H1 (cell line): ENCODE results near the gene WDR5. TPM values are rescaled to one million over a fixed set of nuclear protein-coding genes. Genes with fewer than 3 reads are reported as not detected.

Source experiments
- CBX8 ChIP-seq: fragments of 300-800, 300-1000 bp; sonication (generic); IDR thresholded peaks from 2 replicates; pipeline ENCODE4 v1.7.1; 2016; ENCODE audit warnings: low read depth, low read length, borderline replicate concordance
- E2F6 ChIP-seq: IDR thresholded peaks from 2 replicates; pipeline ENCODE4 v1.6.1; 2012; ENCODE audit warnings: inconsistent platforms
- JUN ChIP-seq: IDR thresholded peaks from 2 replicates; pipeline ENCODE4 v1.6.1; 2011; ENCODE audit warnings: low read depth, mild to moderate bottlenecking, improper control_type of control experiment, low read length
- NANOG ChIP-seq: IDR thresholded peaks from 2 replicates; pipeline ENCODE4 v1.6.1; 2011; ENCODE audit warnings: low read length, low read depth, mild to moderate bottlenecking, inconsistent platforms; ENCODE audit not compliant: insufficient read depth, poor library complexity, severe bottlenecking
- polyA plus RNA-seq, 7 experiments: library from polyadenylated mRNA; depleted of rRNA in 3 of 7; stranded (reverse) in 5 of 7; unstranded in 2 of 7; fragments of >200 nt in 5 of 7; fragments of 200-250 nt in 2 of 7; gene quantifications; 1 replicate in 5 of 7; 2 replicates in 1 of 7; 4 replicates in 1 of 7; pipeline versions ENCODE4 v1.2.1 to v1.2.3, GENCODE V29; 2011 to 2013; ENCODE audit warnings: missing spikeins in 2 of 7, mixed read lengths in 2 of 7
- total RNA-seq: library from RNA; stranded (reverse); fragmentation: NEBNext Ultra II Directional; extraction: Animal tissue kit (Norgen Biotek cat#: 25700); gene quantifications from 2 replicates; pipeline ENCODE4 v1.2.1, GENCODE V29; 2021

WDR5 gene
- total and polyA plus RNA-seq, 2 of the 8 experiments (the other 6 are each of a cell fraction or from before 2014, with no cell fraction given) = 38.4 to 68.1 TPM

- TF ChIP-seq NANOG (no peak), CBX8 (no peak), E2F6 (no peak), JUN (no peak)
- TF ChIP-seq, all 59 proteins: peak for 0
Measured at GRCh38 chr9:134141906-134142305, 6.0 kb downstream of the WDR5 start (continued).
